ENCODE data around the gene ZNF417.
"Not testable (repeated sequence)": the region's sequence is repeated elsewhere in the genome, so short reads cannot be mapped to it uniquely, and the experiment has no call there.

The ZNF417 gene

GRCh38 chr19:57916168-57916995 is at the start of gene ZNF417:
Gene ZNF417 (minus strand): TSS chr19:57916592. CDS start chr19:57916411, 181 bp downstream.
- peak; percentile 97 for DNase-seq

DNA sequence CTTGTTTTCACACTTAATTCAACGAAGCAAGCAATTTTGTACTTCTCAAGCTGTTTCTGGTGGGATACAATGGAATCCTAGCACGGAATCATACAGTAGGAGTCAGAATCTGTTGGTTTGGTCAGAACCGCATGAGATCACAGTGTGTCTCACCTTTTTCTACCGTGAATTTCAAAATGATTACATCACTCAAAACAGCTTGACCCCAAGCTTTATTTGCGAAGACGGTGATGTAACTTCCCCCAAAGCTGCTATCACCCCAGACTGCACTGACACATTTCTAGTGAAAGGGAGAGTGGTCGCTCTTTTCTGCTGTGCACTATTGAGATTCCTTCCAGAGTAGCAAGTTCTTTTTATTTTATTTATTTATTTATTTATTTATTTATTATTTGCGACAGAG is 48.4 kb upstream of the ZNF417 start:
- no peak for DNase-seq

DNA sequence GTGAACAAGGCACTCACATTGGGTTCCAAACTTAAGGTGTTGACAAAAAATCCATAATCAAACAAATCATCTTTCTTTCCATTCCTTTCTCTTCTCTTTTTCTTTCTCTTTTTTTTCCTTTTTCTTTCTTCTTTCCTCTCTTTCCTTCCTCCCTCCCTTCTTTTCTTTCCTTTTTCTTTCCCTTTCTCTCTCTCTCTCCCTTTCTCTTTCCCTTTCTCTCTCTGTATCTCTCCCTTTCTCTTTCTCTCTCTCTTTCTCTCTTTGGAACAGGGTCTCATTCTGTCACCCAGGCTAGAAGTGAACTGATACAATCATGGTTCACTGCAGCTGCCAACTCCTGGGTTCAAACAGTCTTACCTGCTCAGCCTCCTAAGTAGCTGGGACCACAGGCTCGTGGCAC is 45.4 kb upstream of the ZNF417 start:
- DNase-seq, result no peak

DNA sequence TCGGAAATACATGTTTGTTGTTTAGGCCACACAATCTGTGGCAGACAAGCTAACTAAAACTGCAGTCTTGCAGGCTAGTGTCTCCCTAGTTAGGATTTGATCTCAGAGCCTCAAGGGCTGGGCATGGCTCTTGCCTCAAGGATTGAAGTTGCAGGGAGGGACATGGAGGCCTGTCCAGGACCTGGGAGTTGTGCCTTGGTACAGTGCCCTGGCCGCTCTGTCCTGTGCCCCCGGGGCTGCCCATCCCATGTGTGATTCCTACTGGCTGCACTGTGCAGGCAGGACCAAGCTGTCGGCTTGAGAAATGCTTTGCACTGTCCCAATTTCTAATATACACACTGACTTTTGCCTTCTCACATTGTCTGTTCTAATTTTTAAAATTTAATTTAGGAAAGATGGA is 38.6 kb upstream of the ZNF417 start:
- no peak for DNase-seq

GRCh38 chr19:57949702-57950101 is 33.3 kb upstream of the ZNF417 start:
- no peak for DNase-seq

GRCh38 chr19:57949296-57949695 is 32.9 kb upstream of the ZNF417 start:
- no peak for DNase-seq

- DNase-seq, result peak; percentile 97
Observed at GRCh38 chr19:57947419-57948134, 31.2 kb upstream of the ZNF417 start, which contains the start of gene ZNF256. Gene ZNF256 (minus strand): TSS chr19:57947706. CDS start chr19:57947474, 232 bp downstream.

GRCh38 chr19:57947088-57947418 is 30.7 kb upstream of the ZNF417 start:
- DNase-seq, result no peak

- DNase-seq, result no peak
Observed at GRCh38 chr19:57946316-57946715, 29.9 kb upstream of the ZNF417 start.

GRCh38 chr19:57941593-57941992 is 25.2 kb upstream of the ZNF417 start:
- DNase-seq, result no peak

GRCh38 chr19:57935731-57936130 is 19.3 kb upstream of the ZNF417 start:
- no peak for DNase-seq

DNA sequence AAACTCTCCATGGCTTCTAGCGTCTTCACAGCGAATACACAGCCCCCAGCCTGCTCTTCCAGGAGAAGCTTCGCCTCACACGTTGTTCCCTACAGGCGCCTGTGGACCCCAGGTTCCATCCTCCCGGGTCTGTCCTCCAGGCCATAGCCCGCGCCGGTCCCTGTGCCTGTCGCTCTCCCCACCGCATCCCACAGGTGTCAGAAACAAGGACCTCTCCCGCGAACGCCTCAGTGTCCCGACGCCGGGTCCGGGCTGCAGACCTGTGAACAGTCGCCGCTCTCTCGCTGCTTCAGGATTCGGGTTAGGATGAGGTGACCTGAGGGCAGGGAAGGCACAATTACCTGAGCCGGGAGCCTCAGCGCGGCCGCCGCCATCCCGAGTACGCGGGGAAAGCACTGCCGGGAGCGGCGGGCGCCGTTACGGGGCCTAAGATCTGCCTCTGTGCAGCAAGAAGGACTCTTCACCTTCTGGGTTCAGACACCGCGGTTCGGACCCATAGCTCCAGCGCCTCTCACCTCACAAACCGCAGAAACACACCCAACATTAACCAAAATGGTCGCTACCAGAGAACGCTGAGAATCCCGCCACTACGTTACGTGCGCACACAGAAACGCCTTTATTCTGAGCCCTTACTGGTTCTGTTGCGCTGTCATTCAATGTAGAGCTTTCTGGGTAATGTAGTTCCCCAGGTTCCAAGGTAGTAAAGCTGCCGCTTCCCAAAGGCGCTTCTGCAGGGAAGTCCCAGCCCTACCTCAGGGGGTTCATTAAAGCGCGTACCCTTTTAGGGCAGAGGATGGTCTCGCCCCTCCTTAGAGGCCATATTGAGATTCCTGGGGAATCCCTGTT is 18.7 kb upstream of the ZNF417 start, which contains the start of gene ZNF418:
Gene ZNF418 (minus strand): TSS at position 583 of the 846 bp plus-strand sequence. CDS start 1,580 bp downstream, outside the sequence.
- DNase-seq, result peak; percentile 44

GRCh38 chr19:57927587-57927986 is 11.2 kb upstream of the ZNF417 start:
- no peak for DNase-seq

- no peak for DNase-seq
Observed at GRCh38 chr19:57914531-57914930, 1.9 kb downstream of the ZNF417 start.

DNA sequence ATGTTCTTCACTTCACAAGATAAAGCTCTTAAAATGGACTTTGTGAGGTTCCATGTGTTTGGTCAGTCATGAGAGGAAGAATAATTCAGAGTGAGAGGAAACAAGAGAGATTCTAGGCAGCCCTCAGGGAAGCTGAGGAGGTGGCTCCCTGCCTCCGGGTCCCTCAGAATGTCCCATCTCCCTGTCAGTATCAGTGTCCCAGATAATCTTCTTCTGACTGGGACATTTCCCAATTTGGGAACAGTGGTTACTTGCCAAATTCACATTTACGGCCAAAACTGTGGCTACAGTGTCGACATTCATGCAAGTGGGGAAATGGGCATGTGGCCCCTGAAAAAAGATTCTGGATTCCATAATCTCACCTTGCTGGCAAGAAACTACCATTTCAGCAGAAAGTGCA is 9.0 kb downstream of the ZNF417 start:
- no peak for DNase-seq

DNA sequence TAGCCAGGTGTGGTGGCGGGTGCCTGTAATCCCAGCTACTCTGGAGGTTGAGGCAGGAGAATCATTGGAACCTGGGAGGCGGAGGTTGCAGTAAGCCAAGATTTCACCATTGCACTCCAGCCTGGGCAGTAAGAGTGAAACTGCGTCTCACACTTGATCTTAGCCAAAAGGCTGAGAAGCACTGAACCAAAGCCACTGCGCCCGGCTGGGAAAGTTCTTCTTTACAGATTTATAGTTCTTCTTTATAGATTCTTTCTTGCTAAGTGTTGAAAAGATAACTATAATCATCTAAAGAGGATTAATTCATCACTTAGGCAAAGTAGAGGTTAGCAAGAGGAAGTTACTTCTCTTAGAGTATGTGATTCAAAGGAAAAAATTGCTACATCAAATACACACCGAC is 11.1 kb downstream of the ZNF417 start:
- DNase-seq, result no peak

DNA sequence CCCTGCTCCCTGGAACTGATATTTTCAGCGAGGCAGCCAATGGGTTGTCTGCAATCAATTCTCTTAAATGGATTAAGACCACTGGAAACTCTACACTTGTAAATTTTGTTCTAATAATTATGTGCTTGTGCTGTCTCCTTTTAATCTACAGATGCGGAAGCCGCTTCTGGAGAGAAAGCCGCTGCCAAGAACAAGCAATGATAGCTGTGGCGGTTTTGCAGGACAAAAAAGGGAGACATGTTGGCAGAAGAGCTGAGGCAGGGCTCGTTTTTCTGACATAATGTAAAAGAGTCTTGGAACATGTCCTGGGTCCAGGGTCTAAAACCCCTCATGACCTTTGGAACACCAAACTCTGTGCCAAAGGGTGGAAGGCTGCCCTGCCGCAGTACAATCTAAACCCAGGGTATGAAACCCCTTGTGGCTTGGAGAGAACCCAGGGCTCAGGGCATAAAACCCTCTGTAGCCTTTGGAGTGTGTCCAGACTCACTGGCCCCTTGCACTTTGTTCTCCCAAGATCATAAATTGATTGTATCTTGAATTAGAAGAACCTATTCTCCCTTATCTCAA is 12.7 kb downstream of the ZNF417 start:
- no peak for DNase-seq

DNA sequence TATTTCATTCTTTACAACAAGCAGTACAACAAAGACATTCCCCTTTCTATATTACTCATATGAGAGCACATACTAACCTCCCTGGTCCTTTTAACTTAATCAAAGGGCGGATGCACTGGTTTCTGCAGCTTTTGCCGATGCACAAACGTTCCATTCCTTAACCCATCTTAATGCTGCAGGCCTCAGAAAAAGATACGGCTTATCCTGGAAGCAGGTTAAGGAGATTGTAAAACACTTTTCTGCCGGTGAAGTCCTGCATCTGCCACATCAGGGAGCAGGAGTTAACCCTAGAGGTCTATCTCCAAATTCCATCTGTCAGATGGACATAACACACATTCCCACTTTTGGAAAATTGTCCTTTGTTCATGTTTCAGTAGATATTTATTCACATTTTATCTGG is 16.1 kb downstream of the ZNF417 start:
- no peak for DNase-seq

- DNase-seq, result not testable (repeated sequence)
Observed at GRCh38 chr19:57890706-57891105, 25.7 kb downstream of the ZNF417 start.

DNA sequence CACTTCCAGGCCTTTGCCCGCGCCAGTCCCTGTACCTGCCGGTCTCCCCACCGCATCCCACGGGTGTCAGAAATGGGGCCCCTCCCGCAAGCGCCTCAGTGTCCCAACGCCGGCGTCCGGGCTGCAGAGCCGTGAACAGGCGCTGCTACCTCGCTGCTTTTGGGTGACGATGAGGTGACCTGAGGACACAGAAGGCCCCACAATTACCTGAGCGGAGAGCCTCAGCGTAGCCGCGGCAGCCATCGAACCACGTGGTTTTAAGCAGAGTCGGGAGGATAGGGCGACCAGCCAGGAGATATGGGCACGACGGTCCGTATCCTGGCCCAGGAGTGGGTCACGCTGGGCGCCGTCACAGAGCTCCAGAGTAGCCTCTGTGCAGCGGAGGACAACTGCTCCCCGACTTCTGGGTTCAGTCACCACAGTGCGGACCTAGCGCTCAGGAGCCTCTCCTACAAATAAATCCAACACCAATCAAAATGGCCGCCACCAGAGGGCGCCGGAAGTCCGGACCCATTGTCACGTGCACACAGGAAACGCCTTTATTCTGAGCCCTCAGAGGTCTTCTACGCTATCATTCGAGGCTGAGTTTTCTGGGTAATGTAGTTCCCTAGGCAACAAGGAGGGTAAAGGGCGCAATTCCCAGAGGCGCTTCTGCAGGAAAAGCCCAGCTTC is 27.7 kb downstream of the ZNF417 start, which contains the start of gene ZNF814:
Gene ZNF814 (minus strand): TSS at position 478 of the 672 bp plus-strand sequence. CDS start 235 bp downstream, at position 243.
- DNase-seq, result no peak

DNA sequence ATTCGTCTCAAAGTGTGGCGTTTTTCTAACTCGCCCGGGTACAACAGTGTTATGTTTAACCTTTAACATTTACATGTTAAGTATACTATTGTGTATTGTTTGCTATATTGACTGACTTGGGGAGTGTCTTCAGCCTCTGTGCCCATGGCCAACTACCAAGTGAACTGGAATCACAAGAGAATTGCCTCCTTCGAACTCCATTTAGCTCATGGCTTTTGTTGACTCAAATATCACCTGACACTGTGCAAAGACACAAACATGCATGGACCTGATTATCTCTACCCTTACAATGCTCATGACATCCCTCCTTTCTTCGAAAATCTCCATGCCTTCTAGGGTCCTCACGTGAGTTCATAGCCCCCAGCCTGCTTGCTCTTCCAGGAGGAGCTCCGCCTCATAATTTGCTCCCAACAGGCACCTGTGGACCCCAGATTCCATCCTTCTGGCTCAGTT is 28.3 kb downstream of the ZNF417 start:
- DNase-seq, result no peak
